ENCODE data around the gene PHF24.
"Not testable (repeated sequence)": the region's sequence is repeated elsewhere in the genome, so short reads cannot be mapped to it uniquely, and the experiment has no call there.

Gene PHF24

DNA sequence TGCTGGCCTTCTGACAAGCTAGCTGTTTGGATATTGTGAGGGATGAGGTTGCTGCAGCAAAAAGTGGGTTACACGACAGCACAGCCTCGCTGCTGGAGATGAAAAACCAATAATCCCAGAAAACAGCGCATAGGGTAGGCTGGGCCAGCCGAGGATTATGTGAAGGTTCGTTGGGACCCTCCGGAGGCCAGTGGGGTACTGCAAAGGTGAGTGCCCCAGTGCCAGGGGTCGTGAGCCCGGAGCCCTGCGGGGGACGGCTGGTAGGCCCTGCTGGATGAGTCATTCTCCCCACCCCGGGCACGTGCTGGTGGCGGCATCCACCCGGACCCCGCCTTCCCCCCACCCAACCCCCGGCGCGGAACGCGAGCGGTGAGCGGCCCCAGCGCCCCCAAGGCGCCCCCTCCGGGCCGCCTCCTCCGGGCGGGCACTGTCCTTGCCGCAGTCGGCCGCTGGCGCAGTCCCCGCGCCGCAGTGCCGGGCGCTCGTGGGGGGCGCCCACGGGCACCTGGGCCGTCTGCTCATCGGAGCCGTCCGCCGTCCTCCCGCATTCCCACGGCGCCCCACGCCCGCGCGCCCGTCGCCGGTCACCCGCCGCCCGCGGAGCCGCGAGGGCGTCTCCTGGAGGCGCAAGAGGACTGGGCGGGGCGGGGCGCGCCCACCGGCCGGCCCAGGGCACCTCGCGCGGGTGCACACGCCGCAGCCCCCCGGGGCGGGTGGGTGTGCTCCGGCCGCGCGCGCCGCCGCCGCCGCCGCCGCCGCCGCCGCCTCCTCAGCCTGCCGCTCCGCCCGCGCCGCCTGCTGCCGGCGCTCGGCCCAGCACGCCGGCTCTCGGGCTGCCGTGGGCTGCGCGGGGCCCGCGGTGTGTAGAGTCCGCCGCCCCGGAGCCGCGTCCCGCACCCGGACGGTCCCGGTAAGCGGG is at the start of gene PHF24:
Gene PHF24, plus strand, starts transcription at position 794 of the 919 bp plus-strand sequence. CDS start 13,014 bp downstream, outside the sequence.
- DNase-seq: peak; percentile 17

DNA sequence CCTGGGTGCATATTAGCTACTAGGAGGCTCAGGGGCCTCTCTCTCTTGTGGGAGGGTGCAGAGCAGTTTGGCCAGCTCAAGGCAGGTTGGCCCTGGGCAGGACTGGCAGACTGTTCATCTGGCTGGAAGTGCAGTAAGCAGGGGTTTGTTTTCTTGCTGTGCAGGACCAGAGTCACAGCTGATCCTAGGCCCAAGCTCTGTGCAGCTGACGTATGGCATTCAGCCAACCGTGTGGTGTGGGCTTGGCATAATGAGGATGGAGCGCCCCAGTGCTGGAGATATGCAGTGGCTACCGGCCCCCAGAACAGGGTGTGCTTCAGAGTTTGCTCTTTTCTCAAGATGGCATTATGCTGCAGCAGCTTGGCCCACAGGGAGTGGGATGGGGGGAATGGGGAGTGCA is 31.0 kb upstream of the PHF24 start:
- DNase-seq: no peak

DNA sequence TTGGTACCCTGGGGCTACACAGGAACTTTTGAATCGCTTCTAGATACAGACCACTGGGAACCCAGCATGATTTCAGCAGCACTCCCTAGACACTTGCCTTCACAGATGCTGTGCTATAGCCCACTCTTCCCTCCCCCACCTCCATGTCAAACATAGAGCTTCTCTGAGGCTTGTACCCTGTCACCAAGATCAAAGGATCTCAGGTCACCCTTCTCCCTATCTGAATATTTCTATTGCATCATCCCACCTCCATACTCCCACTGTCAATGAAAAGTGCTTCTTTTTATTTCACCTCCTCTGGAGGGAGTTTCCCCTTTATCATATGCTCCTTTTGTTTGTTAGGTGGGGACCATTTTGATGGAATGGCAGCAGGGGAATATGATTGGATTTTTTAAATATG is 29.2 kb upstream of the PHF24 start:
- peak; percentile 4 for DNase-seq

DNA sequence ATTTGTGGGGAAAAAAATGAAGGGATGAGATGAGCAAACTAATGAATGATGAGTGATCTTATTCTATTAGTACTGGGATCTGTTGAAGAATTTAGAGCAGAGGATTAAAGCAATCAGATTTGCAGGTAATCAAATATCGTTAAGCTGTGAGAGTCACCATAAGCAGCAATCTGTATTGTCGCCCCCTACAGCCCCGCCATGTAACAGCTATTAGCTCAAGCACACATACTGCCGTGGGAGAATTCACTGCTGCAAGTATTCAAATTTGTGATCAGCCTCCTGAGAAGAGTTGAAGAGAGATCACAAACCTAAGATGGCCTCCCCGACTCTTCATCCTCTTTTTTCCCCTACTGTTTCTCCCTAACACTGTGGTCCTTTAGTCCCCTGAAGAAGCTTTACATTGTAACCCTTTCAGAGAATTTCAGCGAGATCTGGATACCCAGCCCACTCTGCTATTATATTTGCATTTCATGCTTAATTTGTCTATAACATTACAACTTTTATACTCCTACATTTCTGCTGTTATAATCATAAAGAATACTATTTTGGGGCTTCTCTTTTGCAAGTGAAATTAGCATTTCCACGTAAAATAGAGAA is 28.5 kb upstream of the PHF24 start:
- peak; percentile 66 for DNase-seq

DNA sequence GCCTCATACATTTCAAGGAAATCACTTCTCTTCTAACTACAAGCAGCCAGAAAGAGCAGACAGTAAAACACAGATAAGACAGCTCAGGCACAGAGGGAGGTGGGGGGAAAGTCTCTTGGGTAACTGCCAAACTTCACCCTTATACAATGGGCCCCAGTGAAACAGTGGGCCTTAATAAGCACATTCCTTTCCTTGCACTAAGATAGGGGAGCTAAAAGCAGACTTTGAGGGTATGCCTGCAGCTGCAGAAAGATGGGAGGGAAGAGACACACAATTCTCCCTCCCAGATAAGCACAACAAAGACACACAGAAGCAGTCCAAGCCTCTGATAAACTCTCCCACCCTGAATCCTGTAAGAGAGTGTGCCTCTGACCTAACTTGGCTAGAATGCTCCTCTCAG is 18.1 kb upstream of the PHF24 start:
- DNase-seq: not testable (repeated sequence)

DNA sequence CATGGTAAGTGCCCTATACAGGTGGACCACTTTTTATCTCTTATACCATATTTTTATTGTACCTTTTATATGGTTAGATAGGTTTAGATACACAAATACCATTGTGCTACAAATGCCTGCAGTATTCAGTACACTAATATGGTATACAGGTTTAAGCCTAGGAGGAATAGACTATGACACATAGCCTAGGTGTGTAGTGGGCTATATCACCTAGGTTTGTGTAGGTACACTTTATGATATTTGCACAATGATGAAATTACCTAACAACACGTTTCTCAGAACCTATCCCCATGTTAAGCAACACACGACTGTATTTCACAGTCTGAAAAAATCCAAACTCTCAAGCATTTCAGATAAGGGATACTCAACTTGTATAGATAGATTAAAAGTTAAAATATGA is 9.6 kb upstream of the PHF24 start:
- no peak for DNase-seq

DNA sequence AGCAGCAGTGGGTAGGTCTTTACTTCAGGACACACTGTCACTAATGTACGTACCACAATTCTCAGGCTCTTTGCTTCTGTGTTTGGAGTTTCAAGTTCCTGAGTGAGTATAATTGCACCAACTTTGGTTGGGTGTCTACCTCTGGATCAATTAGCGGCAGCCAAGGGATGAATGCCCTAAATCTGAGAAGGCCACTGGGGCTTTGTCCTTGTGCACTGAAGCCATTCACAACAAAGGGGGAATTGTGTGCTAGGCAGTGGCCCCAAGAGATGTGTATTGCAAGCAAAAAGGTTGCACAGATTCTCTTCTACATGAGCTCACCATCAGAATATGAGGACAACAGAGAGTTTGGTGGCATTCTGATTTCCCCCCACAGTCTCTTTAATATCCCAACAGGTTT is 3.9 kb upstream of the PHF24 start:
- no peak for DNase-seq

DNA sequence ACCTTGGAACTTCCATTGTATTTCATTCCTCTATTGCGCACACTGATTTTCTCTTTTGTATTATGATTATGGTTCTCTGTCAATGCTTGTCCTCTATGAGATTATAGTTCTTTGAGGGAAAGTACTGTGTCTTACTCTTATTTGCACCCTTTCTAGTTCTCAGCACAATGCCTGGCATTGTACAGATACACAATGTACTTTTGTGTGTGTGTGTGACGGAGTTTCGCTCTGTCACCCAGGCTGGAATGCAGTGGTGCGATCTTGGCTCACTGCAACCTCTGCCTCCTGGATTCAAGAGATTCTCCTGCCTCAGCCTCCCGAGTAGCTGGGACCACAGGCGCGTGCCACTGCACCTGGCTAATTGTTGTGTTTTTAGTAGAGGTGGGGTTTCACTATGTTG is 2.0 kb upstream of the PHF24 start:
- not testable (repeated sequence) for DNase-seq

DNA sequence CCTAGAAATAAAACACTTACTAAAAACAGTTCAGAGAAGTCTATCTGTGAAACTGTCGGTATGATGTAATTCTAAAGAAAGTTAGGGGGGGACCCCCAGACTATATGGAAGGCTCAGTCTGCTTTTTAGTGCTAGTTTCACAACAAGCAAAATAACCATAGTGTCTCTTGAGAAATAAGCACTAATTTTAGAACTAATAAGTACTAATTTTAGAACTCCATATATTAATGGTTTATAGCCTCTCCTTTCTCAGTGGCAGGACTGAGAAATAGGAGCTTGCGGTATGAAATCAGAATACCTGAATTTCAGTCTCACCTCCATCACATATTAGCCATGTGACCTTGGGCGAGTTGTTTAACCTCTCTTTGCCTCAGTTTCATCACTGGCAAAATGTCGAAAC is 1.4 kb upstream of the PHF24 start:
- DNase-seq: no peak

DNA sequence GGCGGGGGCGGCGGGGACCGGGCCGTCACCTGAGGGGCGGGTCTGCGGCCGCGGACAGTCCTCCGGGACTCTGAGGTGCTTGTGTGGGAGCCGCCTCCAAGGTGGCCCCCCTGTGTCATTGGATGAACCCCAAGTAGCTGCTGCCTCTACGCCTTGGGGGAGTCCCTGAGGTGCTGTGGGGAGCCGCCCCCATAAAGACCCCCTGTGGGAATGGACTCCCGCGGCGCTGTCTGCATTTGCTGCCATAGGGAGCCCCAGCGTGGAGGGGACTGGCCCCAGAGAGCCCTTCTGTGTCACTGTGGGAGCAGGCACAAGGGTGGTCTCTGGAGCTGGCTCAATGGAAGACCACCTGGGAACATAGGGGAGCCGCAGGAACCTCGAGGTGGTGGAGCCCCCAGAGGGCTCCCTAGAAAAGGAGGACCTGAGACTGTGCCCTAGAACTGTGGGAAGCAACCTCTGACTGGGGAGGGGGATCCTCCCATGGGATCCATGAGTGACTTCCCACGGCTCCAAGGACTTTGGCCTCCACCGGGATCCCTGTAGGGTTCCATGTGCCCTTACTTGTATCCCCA is 412 bp downstream of the PHF24 start:
- DNase-seq: no peak

DNA sequence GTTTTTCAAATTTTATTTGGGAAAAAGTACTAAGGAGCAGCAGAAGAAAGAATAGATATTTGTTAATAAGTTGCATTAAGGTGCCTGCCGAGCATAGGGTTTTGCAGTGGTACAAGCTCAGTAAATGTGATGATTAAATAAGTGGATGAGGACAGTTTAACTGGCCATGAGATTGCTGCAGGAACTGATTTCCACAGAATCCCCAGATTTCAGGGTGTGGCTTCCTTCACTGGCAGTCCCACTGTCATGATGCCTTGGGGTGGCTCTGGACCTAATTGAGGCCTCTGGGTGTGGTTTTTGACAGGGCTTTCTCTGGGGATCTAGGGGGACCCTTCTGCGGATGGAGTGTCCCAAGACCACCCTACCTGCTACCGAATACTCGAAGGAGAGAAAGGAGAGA is 1.4 kb downstream of the PHF24 start:
- no peak for DNase-seq

DNA sequence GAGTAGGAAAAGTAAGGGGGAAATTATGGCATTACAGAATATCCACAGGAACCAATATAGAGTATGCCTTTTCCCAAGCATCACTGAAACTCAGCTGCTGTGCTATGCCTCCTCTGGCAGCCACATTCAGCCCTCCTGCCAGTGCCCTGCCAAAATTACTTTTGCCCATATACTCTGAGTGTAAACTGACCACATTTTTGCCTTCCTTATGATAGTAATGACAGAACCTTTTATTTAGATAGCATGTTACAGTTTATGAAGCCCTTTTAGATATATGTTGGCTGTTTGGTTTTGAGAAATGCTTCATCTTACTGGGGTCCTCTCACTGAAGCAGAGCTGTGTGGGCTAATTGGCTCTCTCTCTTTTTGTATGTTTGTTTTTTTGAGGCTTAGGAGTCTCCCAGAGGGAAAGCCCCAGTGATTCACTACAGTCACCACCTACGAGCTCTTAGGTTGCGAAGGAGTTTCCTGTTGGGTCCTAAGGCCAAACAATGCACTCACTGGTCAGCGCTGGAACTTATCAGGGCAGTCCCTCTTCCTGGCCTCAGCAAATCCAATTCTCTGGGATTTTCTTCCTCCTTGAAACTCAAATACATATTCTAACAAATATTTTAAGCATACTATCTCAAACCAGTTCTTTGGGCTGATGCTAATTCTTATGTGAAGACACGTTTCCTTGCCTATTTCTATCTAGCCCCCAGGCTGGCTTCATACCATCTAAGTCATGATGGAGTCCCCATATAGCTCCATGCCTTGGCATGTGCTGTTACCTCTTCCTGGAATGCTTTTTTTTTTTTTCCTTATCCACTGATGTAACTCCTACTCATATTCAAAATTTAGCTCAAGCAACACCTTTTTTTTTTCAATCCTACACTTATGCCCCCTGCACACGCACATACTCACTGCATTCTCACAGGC is 3.7 kb downstream of the PHF24 start:
- DNase-seq: peak; percentile 23

DNA sequence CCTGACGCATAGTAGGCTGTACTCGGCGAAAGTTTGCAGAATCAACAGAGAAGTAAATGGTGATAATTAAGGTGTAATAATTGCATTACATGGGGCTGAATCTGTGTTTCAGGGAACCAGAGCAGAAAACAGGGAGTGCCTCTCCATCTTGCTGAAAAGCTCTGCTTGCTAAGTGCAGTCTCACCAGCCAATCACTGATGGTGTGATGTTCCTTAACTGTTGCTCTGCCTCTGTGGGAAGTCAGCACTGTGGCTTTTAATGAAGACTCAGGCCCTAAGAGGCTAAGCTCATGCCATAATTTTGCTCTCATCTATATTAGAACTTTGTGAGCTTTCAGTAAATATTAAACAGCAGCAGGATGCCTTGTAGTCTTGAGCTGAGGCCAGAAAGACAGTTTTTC is 4.5 kb downstream of the PHF24 start:
- DNase-seq: no peak

DNA sequence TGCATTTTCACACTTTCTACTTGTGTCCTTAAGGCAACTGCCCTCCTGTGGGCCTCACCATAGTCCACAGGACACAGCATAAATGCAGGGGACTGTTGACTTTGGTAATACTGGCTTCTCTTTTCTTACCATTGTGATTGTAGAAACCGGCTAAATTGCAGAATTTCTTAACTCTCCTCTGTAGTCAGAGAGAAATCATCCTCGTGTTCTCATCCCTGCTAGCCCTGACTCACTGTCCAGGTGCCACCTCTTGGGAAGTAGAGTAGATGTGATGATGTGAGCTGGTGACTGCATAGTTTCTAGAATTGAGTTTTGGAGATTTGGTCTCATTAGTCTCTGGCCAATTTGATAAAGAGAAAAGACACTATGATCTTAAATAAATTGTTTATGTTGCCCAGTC is 5.5 kb downstream of the PHF24 start:
- DNase-seq: no peak

DNA sequence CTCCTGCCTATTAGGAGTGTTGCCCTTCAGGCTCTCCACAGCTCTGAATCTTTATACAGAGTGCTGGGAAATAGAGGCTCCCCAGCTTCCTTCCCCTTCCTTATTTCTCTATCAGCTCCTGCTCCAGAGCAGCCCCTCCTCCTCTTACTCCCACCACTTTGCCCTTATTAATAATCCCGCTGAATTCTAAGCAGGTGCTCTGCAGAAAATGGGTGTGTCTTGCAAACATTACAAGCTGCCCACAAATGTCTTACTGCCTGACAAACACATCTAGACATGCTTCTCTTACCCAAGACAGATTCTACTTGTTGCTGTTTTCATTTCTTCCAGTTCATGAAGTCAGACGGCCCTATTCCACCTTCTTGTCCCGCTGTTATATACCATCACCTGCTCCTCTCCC is 6.4 kb downstream of the PHF24 start:
- DNase-seq: no peak

DNA sequence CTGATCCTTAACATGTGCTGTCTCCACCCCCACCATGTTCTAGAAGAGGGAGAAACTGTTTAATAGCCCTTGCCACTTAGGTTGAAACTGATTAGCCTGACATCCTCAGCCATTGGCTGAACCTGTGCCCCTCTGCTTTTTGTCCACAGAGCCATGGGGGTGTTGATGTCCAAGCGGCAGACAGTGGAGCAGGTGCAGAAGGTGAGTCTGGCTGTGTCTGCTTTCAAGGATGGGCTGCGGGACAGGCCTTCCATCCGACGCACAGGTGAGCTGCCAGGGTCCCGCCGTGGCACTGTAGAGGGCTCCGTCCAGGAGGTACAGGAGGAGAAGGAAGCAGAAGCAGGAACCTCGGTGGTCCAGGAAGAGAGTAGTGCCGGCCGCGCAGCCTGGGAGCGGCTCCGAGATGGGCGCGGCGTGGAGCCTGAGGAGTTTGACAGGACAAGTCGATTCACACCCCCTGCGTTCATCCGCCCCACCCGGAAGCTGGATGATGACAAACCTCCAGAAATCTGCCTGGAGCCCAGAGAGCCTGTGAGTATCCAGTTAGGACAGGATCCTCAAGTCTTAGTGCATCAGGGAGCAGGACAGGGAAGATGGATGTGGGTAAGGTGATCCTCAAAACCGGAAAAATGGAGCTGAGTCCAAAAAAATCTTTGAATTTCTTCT is 13.2 kb downstream of the PHF24 start:
- no peak for DNase-seq

DNA sequence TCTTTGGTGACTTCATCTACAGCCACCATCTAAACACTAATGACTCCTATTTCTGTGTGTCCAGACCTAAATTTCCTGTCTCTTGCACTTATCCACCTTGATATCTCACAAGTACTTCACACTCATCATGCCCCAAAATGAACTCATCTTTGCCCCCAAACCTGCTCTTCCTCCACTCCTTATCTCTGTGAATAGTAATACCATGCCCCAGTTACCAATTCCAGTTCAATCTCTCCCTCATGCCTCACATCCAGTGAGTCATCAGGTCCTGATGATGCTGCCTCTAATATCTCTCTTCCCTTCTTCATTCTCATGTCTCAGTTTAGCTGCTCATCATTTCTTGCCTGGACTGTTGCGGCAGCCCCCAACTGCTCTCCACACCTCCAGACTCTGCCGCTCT is 16.6 kb downstream of the PHF24 start:
- DNase-seq: no peak

DNA sequence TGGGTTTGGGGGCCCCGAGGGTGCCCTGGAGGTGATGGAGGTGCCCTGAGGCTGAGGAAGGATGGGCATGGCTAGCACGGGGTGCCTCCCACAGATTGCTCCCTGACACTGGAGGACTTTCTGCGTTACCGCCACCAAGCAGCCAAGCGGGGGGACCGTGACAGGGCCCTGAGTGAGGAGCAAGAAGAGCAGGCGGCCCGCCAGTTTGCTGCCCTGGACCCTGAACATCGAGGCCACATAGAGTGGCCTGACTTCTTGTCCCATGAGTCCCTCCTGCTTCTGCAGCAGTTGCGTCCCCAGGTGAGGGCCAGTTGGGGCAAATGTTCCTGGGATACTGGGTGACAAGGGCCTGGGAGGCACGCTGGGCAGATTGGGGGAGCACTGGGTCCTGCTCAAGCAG is 18.4 kb downstream of the PHF24 start:
- DNase-seq: no peak

DNA sequence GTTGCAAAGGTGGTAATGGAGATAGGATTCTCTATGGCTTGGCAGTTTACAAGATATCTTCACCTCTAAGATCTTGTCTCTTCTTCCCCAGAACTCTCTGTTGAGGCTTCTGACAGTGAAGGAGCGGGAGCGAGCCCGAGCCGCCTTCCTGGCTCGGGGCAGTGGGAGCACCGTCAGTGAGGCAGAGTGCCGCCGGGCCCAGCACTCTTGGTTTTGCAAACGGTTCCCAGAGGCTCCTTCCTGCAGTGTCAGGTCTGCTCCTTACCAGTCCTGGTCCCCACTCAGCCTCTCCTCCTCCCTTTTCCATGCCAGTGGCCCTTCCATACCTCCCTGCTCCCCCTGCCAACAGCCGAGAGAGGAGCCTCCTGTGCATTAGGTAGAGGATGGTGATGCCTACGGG is 18.9 kb downstream of the PHF24 start:
- DNase-seq: no peak

DNA sequence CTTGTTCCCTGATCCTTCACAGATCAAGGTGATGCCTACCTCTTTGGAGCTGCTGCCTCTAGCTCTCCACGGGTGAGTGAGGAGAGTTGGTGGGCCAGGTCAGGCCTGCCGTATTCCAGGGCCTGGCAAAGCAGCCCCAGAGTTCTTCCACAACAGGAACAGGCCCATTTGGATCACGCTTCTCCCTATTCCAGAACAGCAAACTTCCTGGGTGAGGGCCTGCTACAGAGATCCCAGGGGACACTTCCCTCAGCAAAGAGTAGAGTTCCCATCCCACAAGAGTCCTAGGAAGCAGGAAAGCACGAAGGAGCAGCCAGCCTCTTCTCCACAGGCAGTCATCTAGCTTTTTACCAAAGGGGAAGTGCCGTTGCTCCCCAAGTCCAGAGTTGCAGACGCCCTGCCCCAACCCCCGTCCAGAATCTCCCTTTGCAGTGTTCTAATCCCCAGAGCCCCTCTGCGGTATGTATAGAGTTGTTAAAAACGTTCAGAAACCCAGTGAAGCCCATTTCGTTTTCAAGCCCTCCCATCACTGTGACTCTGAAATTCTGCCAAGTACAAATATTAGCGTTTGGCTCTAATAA is 22.2 kb downstream of the PHF24 start:
- DNase-seq: no peak

DNA sequence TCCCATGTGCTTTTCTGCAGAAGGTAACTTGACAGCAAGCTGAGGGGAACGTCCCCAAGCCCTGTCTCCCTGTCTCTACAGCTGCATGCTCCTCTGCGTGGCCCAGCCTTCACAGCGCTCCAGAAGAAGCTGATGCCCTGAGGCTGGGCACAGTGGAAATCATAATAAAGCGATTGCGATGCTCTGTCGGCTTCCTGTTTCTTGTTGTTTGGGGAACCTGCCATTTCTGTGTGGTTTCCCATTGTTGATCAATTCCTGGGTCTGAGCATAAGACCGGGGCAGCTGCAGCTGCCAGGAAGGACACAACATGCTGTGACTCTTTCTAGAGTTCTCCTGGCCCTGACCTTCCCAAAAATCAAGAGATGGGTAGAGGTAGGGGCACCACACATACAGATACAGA is 24.3 kb downstream of the PHF24 start:
- DNase-seq: no peak

DNA sequence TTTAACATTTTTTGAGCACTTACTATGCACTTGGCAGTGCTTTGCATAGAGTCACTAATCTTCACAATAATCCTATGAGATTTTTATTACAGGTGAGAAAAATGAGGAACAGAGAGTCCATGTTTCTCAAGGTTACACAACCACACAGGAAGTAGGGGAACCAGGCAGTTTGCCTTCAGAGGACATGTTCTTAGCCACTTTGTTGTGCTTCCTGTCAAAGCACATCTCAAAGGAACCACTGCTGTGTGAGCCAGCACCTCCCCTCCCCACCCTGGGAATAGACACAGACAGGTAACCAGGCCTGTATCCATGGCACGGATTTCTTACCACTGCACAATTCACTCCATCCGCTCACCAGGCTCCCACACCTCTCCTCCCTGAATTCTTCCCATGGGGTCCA is 25.1 kb downstream of the PHF24 start:
- DNase-seq: no peak

Data from activated CD4-positive, alpha-beta T cell treated with anti-CD3 and anti-CD28 coated beads for 48 hours (primary cell).